ENCODE measurements around the gene NIBAN1. TPM values are rescaled to one million over a fixed set of nuclear protein-coding genes. Genes with fewer than 3 reads are reported as not detected.

Gene NIBAN1
- total RNA-seq, 2 donors from 2014 or later: 4.6 to 27.5 TPM

GRCh38 chr1:184953600-184954219 lies 20.6 kb downstream of the NIBAN1 start:
- DNase-seq (no peak), ATAC-seq (no peak)
- intact Hi-C loops (cut with DNase I, micrococcal nuclease): no loop called here

DNA sequence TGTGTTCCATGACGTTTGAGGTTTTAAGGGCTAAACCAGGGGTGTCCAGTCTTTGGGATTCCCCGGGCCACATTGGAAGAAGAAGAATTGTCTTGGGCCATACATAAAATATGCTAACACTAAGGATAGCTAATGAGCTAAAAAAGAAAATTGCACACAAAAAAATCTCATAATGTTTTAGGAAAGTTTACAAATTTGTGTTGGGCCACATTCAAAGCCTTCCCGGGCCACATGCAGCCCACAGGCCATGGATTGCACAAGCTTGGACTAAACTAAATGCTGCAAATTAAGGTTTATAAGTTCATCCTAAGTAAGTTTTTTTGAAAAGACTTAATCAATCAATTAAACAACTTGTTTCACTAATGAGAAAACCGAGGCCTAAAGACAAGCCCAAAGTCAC lies 21.9 kb downstream of the NIBAN1 start:
- ATAC-seq: no peak
- intact Hi-C loops (cut with DNase I, micrococcal nuclease): no loop called here
- no peak for DNase-seq

- intact Hi-C loops (cut with DNase I, micrococcal nuclease): no loop called here
- DNase-seq (no peak), ATAC-seq (no peak)
These were observed 22.5 kb downstream of the NIBAN1 start for GRCh38 chr1:184951788-184952187.

GRCh38 chr1:184950906-184951305 lies 23.4 kb downstream of the NIBAN1 start:
- DNase-seq: no peak
- no peak for ATAC-seq
- intact Hi-C loops (cut with DNase I, micrococcal nuclease): no loop called here

DNA sequence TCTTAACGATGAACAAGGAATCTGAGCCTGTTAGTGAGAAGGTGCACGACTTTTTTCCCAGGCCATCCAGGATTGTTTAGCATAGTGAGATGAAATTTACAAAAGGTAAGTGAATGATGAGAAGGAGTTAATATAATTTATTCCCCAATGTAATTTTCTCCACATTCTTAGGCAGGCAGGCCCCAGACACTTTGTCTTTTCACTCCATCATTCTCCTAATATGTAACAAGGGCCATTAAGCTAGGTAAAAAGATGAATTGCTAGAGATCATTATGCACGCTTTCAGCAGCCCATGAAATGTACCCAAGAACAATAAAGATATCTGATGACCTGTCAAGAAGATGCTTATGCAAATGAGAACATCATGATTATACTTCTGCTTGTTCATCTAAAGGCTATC lies 24.1 kb downstream of the NIBAN1 start:
- DNase-seq (no peak), ATAC-seq (no peak)
- intact Hi-C loops (cut with DNase I, micrococcal nuclease): no loop called here

DNA sequence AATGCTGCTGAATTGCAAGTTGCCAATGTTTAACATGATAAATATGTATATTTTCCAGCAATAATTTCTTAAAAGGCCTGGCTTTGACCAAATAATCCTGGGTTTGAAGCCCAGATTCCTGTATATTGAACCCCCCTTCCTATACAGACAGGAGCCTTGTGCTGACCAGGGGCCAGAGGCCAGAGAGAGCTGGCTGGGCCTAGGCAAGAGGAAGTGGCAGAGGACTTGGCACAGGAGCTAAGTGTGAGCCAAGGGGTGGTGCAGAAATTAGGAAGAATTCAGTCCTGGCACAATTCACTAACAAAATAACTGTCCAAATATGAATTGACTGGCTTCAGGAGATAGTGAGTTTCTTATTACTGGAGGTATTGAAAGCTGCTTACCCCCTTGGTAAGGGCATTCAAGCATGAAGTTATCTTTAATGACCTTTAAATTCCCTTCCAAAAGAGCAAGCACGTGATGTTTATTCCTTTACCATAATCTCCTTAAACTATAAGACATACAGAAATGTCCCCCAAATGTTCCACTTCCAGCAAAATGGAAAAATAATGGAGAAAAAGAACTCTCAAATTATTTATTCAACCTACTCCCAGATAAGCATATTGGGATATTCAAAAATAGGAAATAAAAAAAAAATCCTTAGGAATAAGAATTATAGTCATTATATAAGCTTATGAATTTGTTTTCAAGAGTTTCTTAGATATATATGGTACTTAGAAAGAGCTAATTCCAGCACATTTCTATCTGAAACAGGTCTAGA lies 26.6 kb downstream of the NIBAN1 start:
- ATAC-seq (no peak), DNase-seq (no peak)
- intact Hi-C loops (cut with DNase I, micrococcal nuclease): no loop called here

DNA sequence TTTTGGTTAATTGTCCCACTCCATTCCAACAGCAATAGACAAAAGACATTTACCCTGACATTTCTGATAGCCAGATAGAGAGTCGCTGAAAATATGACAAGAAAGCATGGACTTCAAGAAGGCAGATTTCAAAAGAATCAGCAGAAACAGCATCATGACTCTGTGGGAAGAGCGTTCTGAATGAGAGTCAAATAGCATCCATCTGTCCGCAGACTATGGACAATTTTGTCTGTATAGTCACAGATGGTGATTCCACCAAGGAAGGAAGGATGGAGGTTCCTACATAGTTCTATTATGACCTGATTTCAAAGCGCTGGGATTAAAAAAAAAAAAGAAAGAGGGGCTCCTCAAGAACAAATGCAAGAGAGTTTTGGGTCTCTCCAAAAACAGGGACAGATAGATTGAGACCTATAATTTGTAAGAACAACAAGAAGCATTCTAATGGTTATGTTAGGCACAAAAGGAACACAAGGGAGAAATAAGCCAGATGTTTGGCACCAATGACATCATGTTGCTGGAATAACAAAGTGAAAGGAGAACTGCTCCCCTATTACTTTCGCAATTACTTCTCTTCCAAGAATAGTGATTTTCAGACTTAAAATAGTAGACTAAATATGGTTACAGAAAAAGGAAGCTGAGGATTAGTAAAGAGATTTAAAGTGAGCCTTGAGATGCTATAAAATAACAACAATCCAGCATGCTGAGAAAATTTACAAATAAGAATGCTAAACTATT lies 28.5 kb downstream of the NIBAN1 start:
- ATAC-seq: no peak
- DNase-seq: no peak
- intact Hi-C loops (cut with DNase I, micrococcal nuclease): no loop called here

DNA sequence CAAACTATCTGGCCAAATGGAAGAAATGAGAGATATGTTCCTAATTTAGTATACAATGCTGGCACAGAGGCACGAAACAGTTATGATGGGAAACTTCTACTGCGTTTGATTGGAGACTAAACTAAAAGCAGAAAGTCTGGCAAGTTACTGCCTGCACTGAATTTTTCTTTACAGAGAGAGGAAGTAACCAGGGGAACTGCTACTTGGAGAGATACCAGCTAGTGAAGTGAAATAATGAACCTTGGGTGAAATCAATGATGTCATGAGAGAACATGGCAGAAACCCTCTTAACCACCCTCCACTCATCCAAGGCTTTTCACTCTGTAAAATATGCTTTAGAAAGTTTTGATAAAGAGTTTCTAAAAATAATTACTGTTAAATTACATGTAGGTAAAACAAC lies 29.3 kb downstream of the NIBAN1 start:
- intact Hi-C loops (cut with DNase I, micrococcal nuclease): no loop called here
- DNase-seq (no peak), ATAC-seq (no peak)

- DNase-seq (no peak), ATAC-seq (no peak)
- intact Hi-C loops (cut with DNase I, micrococcal nuclease): no loop called here
These were observed 30.3 kb downstream of the NIBAN1 start for GRCh38 chr1:184943998-184944397.

DNA sequence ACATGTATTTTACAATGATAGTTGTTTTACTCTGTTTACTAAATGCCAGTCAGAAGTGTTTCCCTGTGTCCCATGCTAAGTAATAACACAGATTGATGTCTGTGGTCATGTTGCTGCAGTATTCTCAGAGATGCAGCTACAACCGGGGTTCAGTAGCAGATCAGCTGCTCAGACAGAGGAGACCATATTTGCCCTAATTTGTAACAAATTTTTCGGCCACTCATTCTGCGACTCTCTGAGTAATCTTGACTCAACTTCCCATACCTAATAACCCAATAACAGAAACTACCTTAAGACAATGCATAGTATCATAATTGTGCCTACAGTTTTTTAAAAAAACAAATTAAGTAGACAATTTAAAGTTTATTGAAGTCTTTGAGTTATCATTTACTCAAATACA lies 32.6 kb downstream of the NIBAN1 start:
- ATAC-seq: no peak
- intact Hi-C loops (cut with DNase I, micrococcal nuclease): no loop called here
- DNase-seq: no peak

DNA sequence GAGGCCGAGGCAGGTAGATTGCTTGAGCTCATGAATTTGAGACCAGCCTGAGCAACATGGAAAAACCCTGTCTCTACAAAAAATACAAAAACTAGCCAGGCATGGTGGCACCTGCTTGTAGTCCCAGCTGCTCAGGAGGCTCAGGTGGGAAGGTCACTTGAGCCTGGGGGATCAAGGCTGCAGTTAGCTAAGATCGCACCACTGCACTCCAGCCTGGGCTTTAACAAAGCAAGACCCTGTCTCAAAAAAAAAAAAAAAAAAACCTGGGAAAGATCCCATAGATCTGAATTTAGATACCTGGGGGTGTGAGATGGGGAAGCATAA lies 32.9 kb downstream of the NIBAN1 start:
- no peak for DNase-seq

DNA sequence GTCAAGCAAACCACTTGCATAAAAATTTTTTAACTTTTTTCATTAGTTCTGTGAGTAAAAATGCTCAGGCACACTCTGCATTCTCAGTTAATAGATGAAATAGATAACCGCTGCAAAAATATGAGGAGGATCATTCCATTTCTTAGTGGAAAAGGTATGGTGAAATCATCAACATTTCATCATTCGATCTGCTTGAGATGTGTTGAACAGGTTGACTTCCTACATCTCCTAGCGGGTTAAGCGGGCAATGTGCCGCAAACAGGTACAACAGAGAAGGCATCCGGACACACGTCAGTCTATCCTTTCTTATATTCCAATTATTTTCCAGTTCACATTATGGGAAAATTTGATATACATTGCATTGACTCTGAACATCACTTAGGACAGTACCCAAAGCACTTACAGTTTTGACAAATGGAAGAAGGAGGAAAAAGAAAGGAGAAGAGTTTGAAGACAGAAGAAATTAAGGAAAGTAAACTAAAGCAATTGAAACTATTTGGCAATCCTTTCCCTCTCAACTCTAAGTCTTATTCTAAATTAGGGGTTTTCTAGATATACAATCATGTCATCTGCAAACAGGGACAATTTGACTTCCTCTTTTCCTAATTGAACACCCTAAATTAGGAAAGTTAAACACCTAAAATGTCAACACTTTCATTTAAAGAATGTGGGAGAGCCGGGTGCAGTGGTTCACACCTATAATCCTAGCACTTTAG lies 33.5 kb downstream of the NIBAN1 start:
- DNase-seq (no peak), ATAC-seq (no peak)
- intact Hi-C loops (cut with DNase I, micrococcal nuclease): no loop called here

More for the DNA sequence above, 32.9 kb downstream of the NIBAN1 start:
- intact Hi-C loops (cut with DNase I, micrococcal nuclease): no loop called here
- ATAC-seq: no peak

GRCh38 chr1:184940226-184940625 lies 34.1 kb downstream of the NIBAN1 start:
- intact Hi-C loops (cut with DNase I, micrococcal nuclease): no loop called here
- DNase-seq (no peak), ATAC-seq (no peak)

DNA sequence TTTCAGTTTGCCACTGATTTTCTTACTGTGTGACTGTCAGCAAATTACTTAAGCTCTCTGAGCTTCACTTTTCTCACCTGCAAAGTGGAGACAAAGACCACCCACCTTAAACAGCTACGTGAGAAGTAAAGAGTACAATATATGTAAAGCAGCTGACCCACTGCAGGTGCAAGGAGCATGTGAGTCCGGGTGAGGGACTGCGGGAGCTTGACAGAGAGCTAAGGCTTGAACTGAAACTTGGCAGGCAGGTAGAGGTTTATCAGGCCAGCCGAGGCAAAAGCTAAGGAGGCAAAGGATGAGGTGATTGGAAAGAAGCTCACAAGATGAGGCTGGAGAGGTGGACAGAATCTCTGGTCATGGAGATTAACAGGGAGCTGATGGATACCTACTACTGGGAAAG lies 36.6 kb downstream of the NIBAN1 start:
- intact Hi-C loops (cut with DNase I, micrococcal nuclease): no loop called here
- ATAC-seq: no peak
- DNase-seq: no peak

GRCh38 chr1:184935920-184936798 lies 38.1 kb downstream of the NIBAN1 start:
- intact Hi-C loops (cut with DNase I, micrococcal nuclease): no loop called here
- ATAC-seq (no peak), DNase-seq (no peak)

GRCh38 chr1:184933944-184934343 lies 40.4 kb downstream of the NIBAN1 start:
- no peak for DNase-seq
- ATAC-seq: no peak
- intact Hi-C loops (cut with DNase I, micrococcal nuclease): no loop called here

DNA sequence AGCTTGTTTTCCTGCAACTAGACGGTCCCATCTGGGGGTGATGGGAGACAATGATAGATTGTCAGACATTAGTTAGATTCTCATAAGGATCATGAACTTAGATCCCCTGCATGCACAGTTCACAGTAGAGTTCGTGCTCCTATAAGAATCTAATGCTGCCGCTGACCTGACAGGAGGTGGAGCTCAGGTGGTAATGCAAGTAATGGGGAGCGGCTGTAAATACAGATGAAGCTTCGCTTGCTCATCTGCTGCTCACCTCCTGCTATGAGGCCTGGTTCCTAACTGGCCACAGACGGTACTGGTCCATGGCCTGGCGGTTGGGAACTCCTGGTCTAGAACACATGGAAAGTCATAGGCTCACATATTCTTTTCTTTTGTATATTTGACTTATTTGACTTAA lies 42.0 kb downstream of the NIBAN1 start:
- intact Hi-C loops (cut with DNase I, micrococcal nuclease): no loop called here
- DNase-seq (no peak), ATAC-seq (no peak)

GRCh38 chr1:184931566-184931965 lies 42.7 kb downstream of the NIBAN1 start:
- no peak for ATAC-seq
- DNase-seq: no peak
- intact Hi-C loops (cut with DNase I, micrococcal nuclease): no loop called here

GRCh38 chr1:184930645-184931044 lies 43.7 kb downstream of the NIBAN1 start:
- DNase-seq (no peak), ATAC-seq (peak; percentile 94)
- intact Hi-C loops (cut with DNase I, micrococcal nuclease): no loop called here

Data from left colon (tissue), 2 donors.